Cardiac fibroblast (primary cell): ENCODE data around the gene EFHD2.

Experiments
- DNase-seq, 2 donors: peaks; one replicate each; pipeline versions ENCODE4 v3.0.0 to v3.0.0-alpha.2; 2010; ENCODE audit warnings: low read depth in 2 of 2
- H3K4me3 ChIP-seq, 2 donors: replicated peaks in 1 of 2; 1 replicate in 1 of 2; 2 replicates in 1 of 2; pipeline ENCODE4 v1.5.1; 2011; ENCODE audit warnings: low read depth in 2 of 2, low read length in 2 of 2, mild to moderate bottlenecking in 2 of 2, moderate library complexity in 1 of 2
- TF ChIP-seq, protein P1 (sequence below): IDR thresholded peaks from one replicate; pipeline ENCODE4 v1.5.1; 2011; ENCODE audit warnings: low read depth, mild to moderate bottlenecking, low read length, inconsistent platforms

The EFHD2 gene

DNA sequence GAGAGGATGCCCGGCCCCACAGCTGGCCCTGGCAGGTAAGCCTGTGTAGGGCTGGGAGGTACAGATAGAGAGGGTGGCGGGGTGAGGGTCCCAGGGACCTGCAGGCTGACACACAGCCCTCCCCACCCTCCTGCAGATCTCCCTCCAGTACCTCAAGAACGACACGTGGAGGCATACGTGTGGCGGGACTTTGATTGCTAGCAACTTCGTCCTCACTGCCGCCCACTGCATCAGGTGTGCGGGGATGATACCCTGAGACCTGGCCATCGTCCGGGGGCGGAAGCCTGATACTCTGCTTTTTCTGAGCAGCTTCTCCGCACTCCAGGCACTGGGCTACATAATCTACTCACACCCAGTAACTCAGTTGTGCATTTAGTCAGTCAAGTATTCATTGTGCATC lies 30.7 kb downstream of the EFHD2 start:
- DNase-seq: no peak
- TF ChIP-seq, protein P1, sequence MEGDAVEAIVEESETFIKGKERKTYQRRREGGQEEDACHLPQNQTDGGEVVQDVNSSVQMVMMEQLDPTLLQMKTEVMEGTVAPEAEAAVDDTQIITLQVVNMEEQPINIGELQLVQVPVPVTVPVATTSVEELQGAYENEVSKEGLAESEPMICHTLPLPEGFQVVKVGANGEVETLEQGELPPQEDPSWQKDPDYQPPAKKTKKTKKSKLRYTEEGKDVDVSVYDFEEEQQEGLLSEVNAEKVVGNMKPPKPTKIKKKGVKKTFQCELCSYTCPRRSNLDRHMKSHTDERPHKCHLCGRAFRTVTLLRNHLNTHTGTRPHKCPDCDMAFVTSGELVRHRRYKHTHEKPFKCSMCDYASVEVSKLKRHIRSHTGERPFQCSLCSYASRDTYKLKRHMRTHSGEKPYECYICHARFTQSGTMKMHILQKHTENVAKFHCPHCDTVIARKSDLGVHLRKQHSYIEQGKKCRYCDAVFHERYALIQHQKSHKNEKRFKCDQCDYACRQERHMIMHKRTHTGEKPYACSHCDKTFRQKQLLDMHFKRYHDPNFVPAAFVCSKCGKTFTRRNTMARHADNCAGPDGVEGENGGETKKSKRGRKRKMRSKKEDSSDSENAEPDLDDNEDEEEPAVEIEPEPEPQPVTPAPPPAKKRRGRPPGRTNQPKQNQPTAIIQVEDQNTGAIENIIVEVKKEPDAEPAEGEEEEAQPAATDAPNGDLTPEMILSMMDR: no peak
- no peak overlapping the region for H3K4me3 ChIP-seq

DNA sequence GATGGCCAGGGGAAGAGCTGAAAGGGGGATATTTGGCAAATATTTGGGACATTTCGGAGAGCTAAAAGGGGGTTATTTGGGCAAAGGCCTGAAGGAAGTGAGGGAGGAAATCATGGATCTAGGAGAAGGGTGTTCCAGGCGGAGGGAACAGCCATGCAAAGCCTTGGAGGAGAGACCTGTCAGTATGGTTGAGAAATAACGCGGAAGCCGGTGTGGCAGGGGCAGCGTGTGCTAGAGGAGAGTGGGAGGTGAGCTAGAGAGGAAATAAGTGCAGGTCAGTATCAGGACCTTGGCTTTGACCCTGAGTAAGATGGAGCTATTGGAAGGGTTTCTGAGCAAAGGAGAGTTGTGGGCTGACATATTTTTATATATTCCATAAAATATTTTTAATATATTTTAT lies 31.6 kb downstream of the EFHD2 start:
- H3K4me3 ChIP-seq: no peak overlapping the region
- TF ChIP-seq, protein P1: no peak
- no peak for DNase-seq

DNA sequence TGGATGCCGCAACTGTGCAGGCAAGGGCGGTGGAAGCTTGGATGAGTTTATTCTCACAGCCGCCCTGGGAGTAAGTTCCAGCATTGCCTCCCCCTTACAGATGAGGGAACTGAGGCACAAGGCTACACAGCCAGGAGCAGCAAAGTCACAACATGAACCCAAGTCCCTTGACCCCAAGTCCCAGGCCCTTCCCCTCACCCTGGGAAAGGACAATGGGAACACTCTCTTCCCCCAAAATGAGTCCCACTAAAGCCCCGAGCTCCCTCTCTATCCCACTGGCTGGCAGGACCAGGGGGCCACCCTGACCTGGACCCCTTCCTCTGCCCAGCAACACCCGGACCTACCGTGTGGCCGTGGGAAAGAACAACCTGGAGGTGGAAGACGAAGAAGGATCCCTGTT lies 32.4 kb downstream of the EFHD2 start:
- TF ChIP-seq, protein P1: no peak
- no peak for DNase-seq
- H3K4me3 ChIP-seq: no peak overlapping the region

DNA sequence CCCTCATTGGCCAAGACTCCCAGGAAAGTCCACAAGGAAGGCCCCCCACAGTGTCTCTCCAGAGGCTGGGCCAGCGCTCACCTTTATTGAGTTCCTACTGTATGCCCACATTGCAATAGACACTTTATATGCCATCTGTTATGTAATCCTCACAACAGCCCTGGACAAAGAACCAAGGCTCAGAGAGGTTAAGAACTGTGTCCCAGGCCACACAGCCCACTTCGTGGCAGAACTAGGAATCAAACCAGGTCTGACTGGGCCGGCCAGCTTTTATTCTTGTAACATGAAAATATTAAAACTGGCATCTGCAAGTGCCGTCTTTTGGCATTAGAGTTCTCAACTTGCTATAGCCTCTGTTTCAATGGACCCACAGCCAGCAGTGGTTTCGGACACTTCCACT lies 33.1 kb downstream of the EFHD2 start:
- no peak for DNase-seq
- H3K4me3 ChIP-seq: no peak overlapping the region
- TF ChIP-seq, protein P1: no peak

DNA sequence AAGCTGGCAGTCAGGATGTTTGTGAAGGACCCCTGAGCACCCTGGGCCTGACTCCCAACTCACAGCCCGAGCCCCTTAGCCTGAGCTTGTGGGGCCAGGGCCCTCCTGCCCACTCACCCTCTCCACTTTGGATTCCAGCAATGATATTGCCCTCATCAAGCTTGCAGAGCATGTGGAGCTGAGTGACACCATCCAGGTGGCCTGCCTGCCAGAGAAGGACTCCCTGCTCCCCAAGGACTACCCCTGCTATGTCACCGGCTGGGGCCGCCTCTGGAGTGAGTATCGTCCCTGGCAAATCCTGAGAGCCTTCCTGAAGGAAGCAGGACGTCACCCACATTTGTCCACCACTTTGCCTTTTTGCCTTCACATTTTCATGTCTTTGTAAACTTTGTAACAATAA lies 33.6 kb downstream of the EFHD2 start:
- TF ChIP-seq, protein P1: no peak
- no peak for DNase-seq
- H3K4me3 ChIP-seq: no peak overlapping the region

DNA sequence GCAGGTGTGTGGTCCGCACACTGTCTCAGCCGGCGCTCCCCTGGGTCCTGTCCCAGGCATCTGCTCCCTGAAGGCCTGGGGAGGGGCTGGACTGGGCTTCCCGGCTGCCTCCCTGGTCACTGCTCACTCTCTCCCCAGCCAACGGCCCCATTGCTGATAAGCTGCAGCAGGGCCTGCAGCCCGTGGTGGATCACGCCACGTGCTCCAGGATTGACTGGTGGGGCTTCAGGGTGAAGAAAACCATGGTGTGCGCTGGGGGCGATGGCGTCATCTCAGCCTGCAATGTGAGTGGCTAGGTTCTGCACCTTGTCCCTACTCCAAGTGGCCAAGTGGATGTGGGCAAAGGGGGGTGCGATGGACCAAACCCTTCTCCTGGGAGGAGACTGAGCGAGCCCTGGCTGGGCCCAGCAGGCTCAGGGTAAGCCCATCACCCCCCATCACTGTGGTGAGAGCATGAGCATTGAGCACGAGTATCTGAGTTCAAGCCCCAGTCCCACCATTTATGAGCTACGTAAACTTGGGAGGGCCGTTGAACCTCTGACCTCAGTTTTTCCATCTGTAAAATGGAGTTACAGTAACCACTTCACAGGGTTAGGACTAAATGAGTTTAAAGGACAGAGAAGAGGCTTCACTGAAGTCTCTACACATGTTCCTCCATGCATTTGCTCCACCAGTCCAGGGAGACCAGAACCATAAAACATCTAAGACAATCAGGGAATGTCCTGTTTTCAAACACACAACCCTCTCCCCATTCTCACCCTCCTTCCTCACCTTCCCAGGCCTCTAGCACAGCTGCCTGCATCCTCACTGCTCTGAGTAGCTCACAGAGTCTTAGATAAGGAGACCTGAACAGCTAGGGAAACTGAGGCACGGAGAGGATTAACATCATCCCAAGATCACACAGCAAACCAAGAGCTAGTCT lies 35.0 kb downstream of the EFHD2 start:
- no peak overlapping the region for H3K4me3 ChIP-seq
- DNase-seq: no peak
- TF ChIP-seq, protein P1: no peak
